ENCODE data around the gene EFHD2. TPM values are rescaled to one million over a fixed set of nuclear protein-coding genes. Genes with fewer than 3 reads are reported as not detected.
"Not testable (repeated sequence)": the region's sequence is repeated elsewhere in the genome, so short reads cannot be mapped to it uniquely, and the experiment has no call there.

EFHD2 gene
- total RNA-seq, 2 donors from 2014 or later = 56.7 to 78.6 TPM

- Histone ChIP-seq H3K27me3 (no peaks in the 10 kb centered on the region), H3K4me1 (no peaks in the 10 kb centered on the region), H3K27ac (no peak overlapping the region), H3K36me3 (replicated peaks in 1 of 2; ENCODE audit: insufficient read depth in 1 of 2, low read depth in 2 of 2) (no peaks in the 10 kb centered on the region), H3K9me3 (no peaks in the 10 kb centered on the region), H3K4me3 (no peak overlapping the region)
- no peak for TF ChIP-seq POLR2A (IDR thresholded peaks at IDR 0.05)
- no peak for TF ChIP-seq CTCF (IDR thresholded peaks at IDR 0.05)
- intact Hi-C loops (cut with DNase I) = no loop called here
- no peak for DNase-seq
- ATAC-seq = no peak
- 43 to 68% methylated on average over 11 to 17 of the region's 17 CpGs for WGBS, 2 donors
Observed at GRCh38 chr1:15386164-15386749, 23.4 kb upstream of the EFHD2 start.

- no peaks in the 10 kb centered on the region for H3K27me3 ChIP-seq
- WGBS, 2 donors = 77 to 89% methylated on average over 11 to 12 of the region's 15 CpGs
Observed at GRCh38 chr1:15388201-15388880, 21.3 kb upstream of the EFHD2 start.

GRCh38 chr1:15389828-15390227 is 19.9 kb upstream of the EFHD2 start:
- H3K9me3 ChIP-seq; intact Hi-C loops (cut with DNase I): not testable (repeated sequence)

More at GRCh38 chr1:15388201-15388880, 21.3 kb upstream of the EFHD2 start:
- ATAC-seq (no peak), DNase-seq (no peak)
- TF ChIP-seq CTCF (IDR thresholded peaks at IDR 0.05) (no peak), POLR2A (IDR thresholded peaks at IDR 0.05) (no peak)
- H3K4me3 ChIP-seq = no peak overlapping the region
- intact Hi-C loops (cut with DNase I) = no loop called here
- H3K36me3 ChIP-seq (replicated peaks in 1 of 2; ENCODE audit: insufficient read depth in 1 of 2, low read depth in 2 of 2) = no peaks in the 10 kb centered on the region
- no peaks in the 10 kb centered on the region for H3K4me1 ChIP-seq
- H3K27ac ChIP-seq = no peak overlapping the region
- H3K9me3 ChIP-seq = no peaks in the 10 kb centered on the region

GRCh38 chr1:15390667-15391066 is 19.0 kb upstream of the EFHD2 start:
- Histone ChIP-seq H3K4me3 (no peak overlapping the region), H3K27me3 (no peaks in the 10 kb centered on the region), H3K27ac (no peak overlapping the region), H3K36me3 (replicated peaks in 1 of 2; ENCODE audit: insufficient read depth in 1 of 2, low read depth in 2 of 2) (no peaks in the 10 kb centered on the region), H3K4me1 (peaks cover 10% of the 10 kb centered on the region), H3K9me3 (no peaks in the 10 kb centered on the region)
- no peak for TF ChIP-seq POLR2A (IDR thresholded peaks at IDR 0.05)
- DNase-seq = no peak
- intact Hi-C loops (cut with DNase I) = no loop called here
- WGBS, 2 donors = 78 to 90% methylated on average over 5 to 8 of the region's 8 CpGs
- no peak for ATAC-seq

More at GRCh38 chr1:15389828-15390227, 19.9 kb upstream of the EFHD2 start:
- not testable (repeated sequence) for DNase-seq; ATAC-seq; H3K27ac ChIP-seq; H3K36me3 ChIP-seq (replicated peaks in 1 of 2; ENCODE audit: insufficient read depth in 1 of 2, low read depth in 2 of 2); H3K4me3 ChIP-seq; H3K27me3 ChIP-seq
- 89 to 91% methylated on average over 8 of the region's 8 CpGs for WGBS, 2 donors
- peaks cover 10% of the 10 kb centered on the region for H3K4me1 ChIP-seq

- Histone ChIP-seq H3K4me1 (peaks cover 10% of the 10 kb centered on the region), H3K4me3 (no peak overlapping the region), H3K9me3 (no peaks in the 10 kb centered on the region), H3K27me3 (no peaks in the 10 kb centered on the region), H3K36me3 (replicated peaks in 1 of 2; ENCODE audit: insufficient read depth in 1 of 2, low read depth in 2 of 2) (no peaks in the 10 kb centered on the region), H3K27ac (no peak overlapping the region)
- WGBS, 2 donors = 62 to 80% methylated on average over 4 of the region's 4 CpGs
- intact Hi-C loops (cut with DNase I) = no loop called here
- TF ChIP-seq POLR2A (IDR thresholded peaks at IDR 0.05) (no peak), CTCF (IDR thresholded peaks at IDR 0.05) (no peak)
- no peak for DNase-seq
- no peak for ATAC-seq
Observed at GRCh38 chr1:15391366-15391765, 18.3 kb upstream of the EFHD2 start.

Measured in body of pancreas (tissue), 4 donors.